HG02678 (cell line): ENCODE measurements around the gene ZBTB20.
A peak's percentile ranks its signal among the peaks of the same experiment; 100 is the strongest.

Experiments
- ATAC-seq: cut with Tn5 transposase; IDR thresholded peaks from one replicate; pipeline ENCODE4 v1.9.1; 2021; ENCODE audit warnings: mild to moderate bottlenecking, moderate library complexity; ENCODE audit not compliant: unreplicated experiment

ZBTB20 gene

DNA sequence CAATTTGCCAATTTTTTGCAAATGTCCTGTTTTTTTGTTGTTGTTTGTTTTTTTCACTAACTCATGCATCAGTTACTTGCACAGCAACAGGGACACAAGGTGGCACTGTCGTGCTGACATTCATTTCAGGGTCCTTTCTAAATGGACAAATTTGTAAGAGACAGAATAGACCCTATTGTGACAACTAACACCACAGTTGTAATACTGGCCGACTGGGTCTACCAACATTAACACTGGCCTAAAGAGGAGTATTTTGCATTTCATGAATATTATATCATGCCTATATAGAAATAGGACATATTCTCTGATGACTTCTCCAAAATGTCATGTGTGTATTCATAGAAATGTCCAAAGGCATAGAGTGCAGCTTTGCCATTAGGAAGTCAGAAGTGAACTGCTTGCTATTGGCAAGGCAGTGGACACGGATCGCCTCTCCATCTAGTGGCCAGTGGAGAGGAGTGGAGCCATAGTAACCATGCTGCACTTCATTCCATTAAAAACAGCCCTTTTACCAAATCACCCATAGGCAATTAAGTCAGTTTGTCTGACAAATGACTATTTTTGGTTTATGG, 54.8 kb downstream of the ZBTB20 start:
- ATAC-seq, result peak; percentile 85

DNA sequence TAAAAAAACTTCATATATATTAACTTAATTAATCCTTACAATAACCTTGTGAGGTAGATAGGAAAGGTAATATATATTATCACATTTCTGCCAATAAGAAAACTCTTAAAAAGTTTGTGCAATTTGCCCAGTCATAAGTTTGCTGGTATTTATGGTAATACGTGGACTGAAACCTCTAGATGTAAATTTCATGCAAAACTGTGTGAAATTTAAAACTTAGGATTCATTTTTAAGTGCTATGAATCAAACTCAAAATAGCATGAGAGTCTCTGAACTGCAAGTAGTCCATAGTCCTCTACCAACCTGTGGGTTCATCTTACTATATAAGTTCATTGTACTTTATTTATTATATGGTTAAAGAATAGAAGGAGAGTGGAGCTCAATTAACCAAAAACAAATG, 56.4 kb downstream of the ZBTB20 start:
- no peak for ATAC-seq

DNA sequence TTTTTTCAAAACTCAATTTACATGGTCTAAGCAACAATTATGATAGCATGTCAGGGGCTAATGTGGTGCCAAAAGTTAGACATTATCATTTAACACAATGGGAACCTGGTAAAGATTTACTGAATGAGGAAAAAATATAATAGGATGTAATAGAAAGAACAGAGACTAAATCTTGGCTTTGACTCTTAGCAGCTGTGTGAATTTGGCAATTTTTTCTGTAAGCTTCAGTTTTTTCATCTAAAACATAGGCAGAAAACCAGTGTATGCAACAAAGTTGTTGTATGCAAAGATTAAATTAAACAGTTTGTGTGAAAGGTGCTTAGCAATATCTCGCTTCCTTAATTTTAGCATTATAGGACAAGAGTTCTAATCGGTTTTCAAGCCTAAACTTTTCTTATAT, 57.6 kb downstream of the ZBTB20 start:
- no peak for ATAC-seq

DNA sequence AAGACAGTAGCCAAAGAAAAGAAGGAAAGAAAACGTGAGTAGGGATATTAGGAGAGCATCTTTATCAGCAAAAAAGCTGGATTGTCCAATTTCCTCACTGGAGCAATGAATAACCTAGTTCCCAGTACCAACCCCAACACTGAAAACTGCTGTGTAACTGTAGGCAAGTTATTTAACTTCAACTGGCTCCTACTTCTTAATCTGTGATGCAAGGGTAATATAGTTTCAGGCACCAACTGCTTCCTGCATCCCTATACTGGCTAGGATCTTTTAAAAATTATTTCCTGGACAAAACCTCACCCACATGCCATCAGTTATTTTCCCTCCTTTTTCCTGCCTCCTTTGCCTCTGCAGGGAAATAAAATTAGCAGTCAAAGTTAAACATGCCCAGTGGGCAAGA, 59.6 kb downstream of the ZBTB20 start:
- no peak for ATAC-seq

DNA sequence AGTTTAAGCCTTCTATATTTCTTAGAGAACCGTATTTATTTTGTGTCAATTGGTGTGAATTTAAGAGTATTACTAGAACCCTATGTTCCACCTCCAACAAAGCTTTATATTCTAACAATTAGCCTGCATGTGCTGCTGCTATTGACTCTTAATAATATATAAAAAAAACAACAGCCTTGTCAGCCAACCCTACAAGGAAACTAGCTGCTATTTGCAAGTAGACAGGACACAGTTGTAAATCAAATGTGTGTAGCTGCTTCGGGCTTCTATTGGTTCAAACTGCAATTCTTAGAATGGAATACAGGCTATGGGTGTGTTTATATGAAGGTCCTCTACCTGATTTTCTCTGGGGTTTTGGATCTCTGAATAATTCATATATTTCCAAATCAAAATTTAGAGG, 60.7 kb downstream of the ZBTB20 start:
- ATAC-seq, result no peak

DNA sequence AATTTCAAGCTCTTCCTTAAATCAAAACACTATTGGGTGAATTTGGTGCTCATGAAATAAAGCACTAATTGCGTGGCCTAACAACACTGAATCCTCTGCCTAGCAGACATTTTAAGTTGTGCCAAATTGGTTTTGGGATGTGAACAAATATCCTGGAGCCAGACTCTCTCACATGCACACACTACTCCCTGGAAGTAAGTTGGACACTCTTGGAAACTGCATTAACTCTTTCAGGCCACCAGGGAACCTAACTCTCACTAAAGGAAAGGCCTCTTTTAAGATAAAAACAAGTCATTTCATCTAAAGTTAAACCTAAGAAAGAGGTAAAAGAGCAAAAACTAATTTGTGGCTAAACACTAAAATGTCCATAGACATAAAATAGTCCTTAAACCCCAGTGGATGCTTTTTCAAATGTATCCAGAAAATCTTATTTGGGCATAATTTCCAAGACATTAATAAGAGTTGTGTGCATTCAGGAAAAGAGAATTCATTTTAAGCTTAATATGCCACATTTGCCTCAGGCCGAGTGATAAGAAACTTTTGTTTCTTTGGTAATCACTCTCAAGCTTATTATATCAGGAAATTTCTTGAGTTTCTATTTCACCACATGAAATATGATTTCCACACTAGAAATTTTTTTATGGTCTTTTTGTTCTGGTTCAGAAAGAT, 61.8 kb downstream of the ZBTB20 start:
- ATAC-seq, result no peak

DNA sequence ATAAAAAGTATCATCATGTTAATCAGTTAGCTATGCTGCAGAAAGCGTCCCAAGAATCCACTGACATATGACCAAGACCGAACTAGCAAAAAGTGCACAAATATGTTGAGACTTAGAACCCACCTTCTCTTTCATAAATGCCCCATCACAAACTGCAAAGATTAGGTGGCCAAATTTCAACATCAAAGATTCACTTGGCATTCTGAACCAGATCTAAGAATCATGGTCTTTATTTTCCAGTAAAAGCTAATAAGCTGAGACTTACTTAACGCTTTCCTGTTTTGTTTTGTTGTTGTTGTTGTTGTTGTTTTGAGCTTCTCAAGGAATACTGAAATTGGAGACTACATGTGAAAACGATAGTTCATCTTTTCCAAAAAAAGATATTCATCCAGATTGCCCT, 62.4 kb downstream of the ZBTB20 start:
- no peak for ATAC-seq

DNA sequence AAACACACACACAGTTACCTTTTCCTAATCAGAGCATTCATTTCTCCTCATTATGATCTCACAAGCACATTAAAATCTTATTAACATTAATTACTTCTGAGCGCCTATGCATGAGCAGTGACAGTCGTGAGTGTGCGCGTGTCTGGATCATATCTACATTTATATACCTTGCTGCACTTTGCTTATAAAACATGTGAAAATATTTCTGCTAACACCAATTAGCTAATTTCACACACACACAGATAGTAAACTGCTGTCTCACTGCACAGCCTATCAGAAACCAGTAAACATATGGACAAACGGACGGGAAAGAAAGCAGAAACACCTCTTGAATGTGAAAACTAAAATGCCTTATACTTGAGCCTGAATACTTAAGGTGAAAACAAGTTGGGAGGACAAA, 64.8 kb downstream of the ZBTB20 start:
- ATAC-seq, result no peak

DNA sequence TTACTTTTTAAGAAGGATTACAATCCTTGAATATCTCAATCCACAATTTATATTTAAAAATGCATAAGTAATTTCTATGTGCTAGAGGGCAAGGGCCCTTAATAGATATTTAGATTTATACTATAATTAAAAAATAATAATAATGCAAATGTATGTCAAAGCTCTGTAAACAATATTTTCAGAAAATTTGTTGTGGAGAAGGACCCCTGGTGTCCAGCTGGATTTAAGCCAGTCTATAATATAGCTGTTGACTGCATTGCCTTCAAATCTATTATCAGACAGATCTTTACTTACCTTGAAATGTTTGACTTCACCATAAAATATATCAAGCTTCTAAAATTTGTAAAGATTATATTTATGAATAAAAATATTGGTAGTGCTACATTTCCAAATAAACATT, 65.6 kb downstream of the ZBTB20 start:
- no peak for ATAC-seq

DNA sequence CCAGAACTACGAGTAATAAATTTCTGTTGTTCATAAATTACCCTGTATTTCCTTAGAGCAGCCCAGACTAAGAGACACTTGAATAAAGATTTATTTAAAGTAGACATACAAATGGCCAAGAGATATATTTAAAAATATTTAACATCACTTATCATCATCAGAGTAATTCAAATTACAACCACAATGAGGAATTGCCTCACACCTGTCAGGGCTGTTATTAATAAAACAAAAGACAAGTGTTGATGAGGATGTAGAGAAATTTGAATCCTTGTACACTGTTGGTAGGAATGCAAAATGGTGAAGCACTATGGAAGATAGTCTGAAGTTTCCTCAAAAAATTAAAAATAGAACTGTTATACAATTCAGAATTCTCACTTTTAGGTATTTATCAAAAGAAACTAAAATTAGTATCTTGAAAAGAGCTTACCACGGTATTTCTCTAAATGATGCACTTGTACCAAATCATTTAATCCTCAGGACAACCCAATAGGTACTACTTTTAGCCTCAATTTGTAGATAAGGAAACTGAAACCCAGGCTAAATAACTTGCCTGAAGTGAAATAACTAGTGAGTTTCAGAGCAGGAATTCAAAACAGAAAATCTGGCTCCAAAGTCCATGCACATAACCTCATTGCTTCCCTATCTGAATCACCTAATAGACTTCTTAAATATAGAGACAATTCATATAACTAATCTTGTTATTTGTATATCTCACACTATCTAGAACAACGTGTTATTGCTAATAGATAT, 69.4 kb downstream of the ZBTB20 start:
- no peak for ATAC-seq

DNA sequence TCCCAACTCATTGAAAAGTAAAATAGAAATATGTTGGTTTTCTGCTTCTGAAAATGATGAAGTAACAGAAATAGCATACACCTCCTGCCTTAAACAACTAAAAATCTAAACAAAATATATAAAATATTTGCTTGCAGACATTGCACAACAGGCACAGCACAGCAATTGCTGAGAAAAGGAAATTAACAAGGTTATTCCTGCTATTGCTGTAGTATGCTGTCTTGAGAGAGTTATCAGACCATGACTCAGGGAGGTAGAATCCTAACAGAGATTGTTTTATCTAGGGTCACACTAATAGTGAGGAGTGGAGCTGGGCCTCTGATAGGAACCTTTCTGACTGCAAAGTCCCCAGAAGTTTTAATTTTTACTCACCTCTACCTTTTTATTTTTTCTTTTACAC, 72.6 kb downstream of the ZBTB20 start:
- ATAC-seq, result no peak

DNA sequence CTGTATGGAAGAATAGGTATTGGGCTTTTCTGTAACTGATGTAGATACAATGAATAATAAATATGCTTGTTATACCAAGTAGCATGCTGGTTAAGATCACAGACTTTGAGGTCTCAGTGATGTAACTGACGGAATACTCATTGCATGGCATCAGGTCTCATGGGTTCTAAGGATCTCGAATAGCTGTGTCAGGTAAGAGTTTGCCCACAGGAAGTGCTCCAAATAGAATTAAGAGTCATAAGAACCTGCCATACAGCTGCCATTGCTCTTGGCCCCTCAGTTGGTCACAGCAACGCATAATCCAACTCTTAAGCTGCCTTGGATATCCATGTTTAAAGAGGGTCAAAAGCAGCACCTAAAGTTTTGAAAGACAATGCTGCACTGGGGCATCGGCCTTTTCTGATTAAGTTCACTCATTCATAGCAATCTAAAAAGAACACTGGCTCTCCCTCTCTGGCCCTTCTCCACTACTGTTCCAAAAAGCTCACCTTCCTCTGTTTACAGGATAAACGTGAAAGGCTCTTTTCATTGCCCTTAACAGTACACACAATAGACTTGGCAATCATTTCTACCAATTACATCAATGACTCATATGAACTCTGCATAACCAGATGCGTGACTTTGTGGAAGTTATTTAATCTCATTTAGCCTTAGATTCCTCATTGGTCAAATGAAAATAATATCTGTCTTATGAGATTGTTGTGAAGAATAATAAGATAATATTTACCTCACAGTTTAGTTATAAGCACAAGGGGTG, 74.6 kb downstream of the ZBTB20 start:
- ATAC-seq, result no peak

DNA sequence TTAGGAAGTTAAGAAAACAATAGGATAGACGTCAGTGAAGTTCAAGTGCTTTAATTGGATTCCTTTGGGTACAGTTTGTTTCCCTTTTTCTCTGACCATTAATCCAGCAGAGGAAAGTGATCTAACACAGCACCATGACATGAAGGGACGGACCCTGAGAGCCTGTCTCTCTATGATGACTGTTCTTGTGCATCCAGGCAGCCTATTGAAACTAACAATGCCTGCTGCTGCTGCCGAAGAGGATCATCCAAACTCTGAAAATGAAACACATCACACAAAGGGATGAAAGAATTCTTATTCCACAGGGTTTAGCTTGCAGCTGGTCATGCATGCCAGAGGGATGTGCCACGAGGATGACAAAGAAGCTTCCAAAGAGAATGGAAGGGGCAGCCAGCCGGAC, 75.5 kb downstream of the ZBTB20 start:
- no peak for ATAC-seq

DNA sequence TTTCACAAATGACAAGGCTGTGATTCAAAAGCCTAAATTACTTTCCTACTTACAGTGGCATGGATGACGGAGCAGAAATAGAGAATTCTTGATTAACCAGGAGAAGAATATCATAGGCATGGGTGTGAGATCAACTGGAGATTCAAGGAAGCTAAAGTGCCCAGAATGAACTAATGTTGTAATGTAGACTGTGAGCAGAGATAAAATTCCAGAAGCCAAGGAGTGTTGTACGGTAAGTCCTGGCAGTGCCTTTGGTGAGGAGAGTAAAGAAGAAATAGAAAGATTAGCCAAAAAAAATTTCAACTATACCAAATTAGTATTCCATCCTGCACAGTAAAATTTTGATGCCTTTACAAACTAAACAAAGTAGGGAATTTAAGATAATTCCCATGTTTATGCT, 75.9 kb downstream of the ZBTB20 start:
- no peak for ATAC-seq

DNA sequence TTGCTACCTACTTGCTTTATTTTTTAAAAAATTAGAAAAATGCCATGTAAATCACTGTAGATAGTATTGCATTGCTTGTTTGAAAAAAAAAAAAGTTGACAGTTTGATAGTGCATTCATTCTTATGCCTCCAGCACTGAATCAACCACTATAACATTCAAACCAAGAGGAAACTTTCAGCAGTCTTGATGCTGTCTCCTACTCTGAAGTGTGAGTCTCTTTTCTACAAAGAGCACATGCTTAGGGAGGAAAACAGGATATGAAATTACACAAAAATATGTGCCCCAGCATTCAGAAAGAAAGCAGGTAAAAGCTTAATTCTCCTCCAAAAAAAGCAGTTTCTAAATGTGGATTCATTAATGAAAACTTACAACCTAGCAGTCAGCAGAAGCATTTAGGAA, 78.3 kb downstream of the ZBTB20 start:
- no peak for ATAC-seq

DNA sequence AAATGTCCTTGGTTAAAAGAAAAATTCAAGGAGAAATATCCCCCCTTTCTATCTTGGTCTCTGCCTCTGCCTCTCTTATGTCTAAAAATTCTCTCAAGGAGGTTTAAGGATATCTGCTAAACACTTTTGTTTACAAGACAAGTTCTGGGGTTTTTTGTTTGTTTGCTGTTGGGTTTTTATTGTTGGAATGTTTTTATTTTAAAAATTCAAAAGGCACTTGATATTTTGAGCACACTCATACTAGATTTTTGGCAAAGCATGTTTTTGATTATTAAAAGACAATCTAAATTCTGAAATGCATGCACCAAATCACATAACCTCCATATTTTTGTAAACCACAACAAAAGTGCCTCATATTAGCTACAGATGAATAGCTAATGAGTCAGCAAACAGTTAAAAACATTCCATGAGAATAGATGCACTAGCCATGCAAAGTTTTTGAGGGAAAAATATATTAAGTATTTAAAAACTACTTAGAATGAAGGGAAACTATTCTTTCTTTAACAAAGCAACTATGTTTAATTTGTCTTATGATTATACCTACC, 84.6 kb downstream of the ZBTB20 start:
- no peak for ATAC-seq

DNA sequence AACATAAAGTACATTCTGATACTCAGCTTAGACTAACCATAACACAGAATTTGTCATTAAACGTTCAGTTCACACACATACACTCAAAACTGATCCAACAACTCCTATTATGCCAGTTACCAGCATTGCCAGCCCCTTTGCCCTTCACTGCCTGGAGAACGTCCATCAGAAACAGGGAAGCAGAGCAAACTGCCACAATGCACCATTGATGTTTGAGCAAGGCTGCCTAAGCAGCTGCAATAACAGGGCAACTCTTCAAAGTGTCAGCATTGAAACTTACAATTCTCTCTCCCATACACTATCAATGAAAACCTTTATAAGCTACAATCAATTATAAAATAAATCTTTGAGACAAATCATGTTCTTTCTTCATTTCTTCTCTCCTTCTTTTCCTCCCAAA, 85.1 kb downstream of the ZBTB20 start:
- no peak for ATAC-seq

DNA sequence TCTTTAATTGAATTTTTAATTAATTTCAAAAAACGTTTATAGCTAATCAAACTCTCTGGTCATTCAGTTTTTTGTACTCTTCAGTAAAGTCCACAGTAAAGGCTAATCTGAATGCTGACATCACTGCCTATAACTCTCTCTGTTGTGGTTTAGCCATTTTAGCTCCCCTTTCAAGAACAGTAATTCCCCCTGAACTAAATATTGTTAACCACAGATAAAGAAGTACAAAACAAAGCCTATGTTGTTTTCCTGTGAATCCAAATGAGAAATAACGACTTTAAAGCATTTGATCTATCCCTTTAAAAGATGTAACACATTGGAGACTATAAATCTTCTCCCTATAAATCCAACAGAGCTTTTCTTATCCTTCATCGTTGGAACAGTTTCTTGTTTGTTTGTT, 94.2 kb downstream of the ZBTB20 start:
- ATAC-seq, result no peak

DNA sequence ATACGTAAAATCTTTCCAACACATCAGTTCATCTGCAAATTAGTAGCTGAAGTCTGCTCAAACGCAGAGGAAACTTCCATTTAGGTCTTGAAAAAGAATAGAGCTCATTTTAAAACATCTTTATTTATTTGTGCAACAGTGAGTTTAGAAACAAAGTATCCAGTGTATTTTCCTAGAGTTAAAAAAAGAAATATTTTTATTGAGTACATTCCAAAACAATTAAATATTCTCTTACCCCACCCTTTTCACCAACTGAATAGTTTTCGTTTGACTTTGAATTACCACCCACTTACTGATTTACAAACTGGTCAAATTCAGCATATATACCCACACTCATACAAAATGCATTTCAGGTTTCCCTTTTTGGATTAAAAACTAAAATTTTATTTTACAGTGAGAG, 104.7 kb downstream of the ZBTB20 start:
- no peak for ATAC-seq

DNA sequence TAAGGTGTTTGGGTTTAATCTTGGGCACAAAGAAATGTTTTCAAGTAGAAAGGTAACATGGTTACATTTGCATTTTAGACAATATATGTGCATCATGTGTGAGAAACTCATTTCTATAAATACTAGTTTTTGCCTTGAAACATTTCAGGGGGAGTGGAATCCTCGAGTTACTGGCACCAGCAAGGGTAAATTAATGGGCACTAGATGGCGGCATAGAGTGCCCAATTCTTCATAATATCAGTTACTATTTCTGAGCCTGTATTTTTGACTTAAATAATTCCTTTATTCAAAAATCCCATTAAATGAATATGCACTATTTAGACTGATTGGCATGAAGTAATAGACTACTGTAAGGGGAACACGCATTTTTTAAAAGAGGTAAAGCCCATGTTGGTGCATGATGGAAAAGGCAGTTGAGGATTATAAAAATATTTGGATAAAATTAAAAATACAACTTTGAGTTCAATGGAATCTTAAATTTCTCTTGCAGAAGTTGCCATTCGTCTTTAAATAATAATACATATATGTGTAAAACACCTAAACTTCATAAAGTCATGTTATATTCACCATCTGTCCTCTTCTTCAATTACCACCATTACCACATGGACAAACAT, 106.3 kb downstream of the ZBTB20 start:
- no peak for ATAC-seq

DNA sequence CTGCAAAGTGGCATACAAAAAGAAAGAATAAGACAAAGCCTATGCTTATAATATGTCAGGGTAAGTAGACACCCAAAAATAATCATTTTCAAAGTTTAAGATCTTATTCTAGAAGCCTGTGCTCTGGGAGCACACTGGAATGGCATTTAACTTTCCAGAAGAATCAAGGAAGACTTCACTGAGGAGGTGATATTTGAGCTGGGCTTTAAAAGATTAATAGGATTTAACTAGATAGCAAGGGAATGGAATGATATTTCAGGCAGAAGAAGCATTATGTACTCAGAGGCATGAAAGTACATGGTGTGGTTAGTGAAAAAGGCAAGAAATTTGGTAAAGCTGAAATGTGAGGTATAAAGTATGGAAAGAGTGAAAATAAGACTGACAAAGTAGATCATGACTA, 106.8 kb downstream of the ZBTB20 start:
- ATAC-seq, result no peak
